Stimulated activated CD4-positive, alpha-beta T cell treated with anti-CD3 and anti-CD28 coated beads, Interleukin-1b, Interleukin-23, amount 100 ng/mL, for 48 hours (primary cell): Measurements from ENCODE around the gene NEURL1.
A peak's percentile ranks its signal among the peaks of the same experiment; 100 is the strongest.
"Not testable (repeated sequence)": the region's sequence is repeated elsewhere in the genome, so short reads cannot be mapped to it uniquely, and the experiment has no call there.

Experiments
- DNase-seq: peaks from one replicate; pipeline ENCODE4 v3.0.0-alpha.2; 2020

NEURL1 gene

GRCh38 chr10:103465411-103466179 lies 27.9 kb upstream of the NEURL1 start:
- no peak for DNase-seq

- no peak for DNase-seq
Observed at GRCh38 chr10:103466734-103467133, 26.8 kb upstream of the NEURL1 start.

- DNase-seq: no peak
Observed at GRCh38 chr10:103467406-103467805, 26.1 kb upstream of the NEURL1 start.

GRCh38 chr10:103469201-103469600 lies 24.3 kb upstream of the NEURL1 start:
- no peak for DNase-seq

DNA sequence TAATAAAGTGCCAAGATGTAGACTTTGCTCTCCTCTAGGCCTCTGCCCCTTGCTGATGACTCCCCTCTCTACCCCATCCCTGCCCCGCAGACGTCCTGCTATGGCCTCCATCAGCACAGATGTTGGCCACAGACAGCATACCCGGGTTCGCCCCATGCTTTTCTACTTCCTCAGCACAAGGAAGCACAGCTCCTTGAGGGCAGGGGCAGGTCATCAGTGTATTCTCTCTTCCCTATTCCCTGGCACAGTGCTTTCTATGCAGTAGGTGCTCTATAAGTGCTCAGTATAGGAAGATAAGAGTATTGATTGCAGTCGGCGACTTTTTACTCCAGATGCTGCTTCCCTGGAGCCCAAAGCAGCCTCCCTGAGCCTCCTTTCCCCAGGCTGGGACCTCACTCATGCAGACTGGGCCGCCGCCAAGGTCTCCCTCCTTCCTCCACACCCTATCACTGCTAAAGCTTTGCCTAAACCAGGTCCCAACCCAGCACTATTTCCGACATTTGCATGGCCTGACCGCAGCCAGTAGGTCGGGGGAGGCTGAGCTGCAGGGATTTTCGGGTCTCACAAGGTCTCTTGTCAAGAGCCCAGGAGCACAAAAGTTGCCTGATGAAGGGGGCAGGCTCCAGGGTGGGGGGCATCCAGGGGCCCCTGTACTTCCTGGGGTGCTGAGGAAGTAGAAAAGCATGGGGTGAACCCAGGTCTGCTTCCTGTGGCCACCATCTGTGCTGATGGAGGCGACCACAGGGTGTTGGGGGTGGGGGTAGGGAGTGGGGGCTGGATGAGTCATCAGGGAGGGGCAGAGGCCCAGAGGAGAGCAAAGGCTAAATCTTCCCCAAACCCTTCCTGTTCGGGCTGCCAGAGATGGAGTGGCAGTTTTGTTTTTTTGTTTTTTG lies 22.5 kb upstream of the NEURL1 start:
- DNase-seq: peak; percentile 55

DNA sequence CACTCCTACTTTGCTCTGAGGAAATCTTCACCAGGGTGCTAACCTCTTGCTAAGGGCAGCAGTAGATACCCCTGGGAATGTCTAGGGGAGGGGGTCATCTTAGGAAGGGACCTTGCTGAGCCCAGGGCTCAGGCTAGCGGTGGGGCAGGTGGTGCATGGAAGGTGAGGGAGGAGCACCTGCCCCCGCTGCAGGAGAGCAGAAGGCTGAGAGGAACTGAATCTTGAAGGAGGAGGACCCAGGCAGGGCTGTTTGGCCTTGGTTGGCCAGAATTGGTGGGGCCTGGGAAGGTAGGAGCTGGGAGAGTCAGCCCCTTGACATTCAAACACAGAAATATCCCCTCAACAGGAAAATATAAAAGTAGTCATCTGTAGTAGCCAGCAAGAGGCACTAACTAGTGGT lies 21.5 kb upstream of the NEURL1 start:
- DNase-seq: no peak

GRCh38 chr10:103473261-103473671 lies 20.2 kb upstream of the NEURL1 start:
- DNase-seq: no peak

DNA sequence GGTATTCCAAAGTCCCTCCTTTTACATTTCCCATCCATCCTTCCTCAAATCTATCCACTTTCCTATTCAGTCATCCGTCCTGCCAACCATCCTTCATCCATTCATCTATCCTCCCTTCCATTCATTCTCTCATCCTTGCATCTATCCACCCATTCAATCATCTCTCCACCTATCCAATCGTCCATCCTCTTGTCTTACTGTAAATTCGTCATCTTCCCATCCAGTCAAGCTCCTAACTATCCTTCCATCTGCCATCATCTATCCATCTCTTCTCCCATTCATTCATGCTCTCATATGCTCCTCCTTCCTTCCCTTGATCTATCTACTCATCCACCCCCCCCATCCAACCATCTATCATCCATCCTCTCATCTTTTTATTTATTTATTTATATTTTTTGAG lies 19.4 kb upstream of the NEURL1 start:
- DNase-seq: no peak

GRCh38 chr10:103475437-103475836 lies 18.1 kb upstream of the NEURL1 start:
- no peak for DNase-seq

- no peak for DNase-seq
Observed at GRCh38 chr10:103476046-103476768, 17.3 kb upstream of the NEURL1 start.

DNA sequence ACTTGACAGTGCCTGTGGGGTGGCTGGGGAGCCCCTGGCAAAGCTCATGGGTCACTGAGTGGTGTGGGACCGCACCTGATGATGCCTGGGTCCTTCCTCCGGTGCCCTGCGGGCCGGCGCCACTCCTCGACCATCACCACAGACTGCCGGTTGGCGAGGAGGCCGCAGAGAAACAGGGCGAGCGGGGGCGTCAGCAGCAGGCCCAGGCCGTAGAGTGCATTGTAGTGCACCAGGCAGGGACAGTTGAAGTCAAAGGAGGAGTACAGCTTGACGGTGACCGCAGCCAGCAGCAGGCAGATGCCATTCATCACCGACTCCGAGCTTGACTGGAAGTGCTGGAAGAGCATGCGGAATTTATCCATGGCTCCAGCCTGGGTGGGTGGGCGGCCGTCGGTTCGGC lies 14.8 kb upstream of the NEURL1 start:
- DNase-seq: no peak

DNA sequence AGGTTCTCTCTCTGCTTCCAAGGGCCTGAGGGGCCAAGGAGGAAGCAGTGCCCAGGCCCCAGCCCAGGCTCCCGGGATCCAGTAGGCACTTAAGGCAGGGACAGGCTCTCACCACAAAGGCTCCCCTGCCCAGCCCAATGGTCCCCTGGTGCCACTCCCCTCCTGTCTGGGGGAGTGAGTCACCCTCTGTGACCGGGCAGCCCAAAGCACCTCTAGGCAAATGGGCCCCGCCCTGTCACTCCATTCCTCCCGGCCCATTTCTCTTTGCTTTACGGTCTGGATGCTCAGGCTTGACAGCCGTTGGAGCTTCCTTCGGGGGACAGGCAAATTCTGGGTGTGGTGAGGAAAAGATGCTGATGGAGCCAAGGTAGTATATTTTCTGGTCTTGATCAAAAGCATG lies 14.4 kb upstream of the NEURL1 start, which contains the start of gene CALHM3:
Gene CALHM3 (minus strand): TSS at position 106 of the 400 bp plus-strand sequence. CDS start 208 bp downstream, outside the sequence.
- no peak for DNase-seq

GRCh38 chr10:103480521-103480920 lies 13.0 kb upstream of the NEURL1 start:
- no peak for DNase-seq

GRCh38 chr10:103481974-103482531 lies 11.5 kb upstream of the NEURL1 start:
- no peak for DNase-seq

DNA sequence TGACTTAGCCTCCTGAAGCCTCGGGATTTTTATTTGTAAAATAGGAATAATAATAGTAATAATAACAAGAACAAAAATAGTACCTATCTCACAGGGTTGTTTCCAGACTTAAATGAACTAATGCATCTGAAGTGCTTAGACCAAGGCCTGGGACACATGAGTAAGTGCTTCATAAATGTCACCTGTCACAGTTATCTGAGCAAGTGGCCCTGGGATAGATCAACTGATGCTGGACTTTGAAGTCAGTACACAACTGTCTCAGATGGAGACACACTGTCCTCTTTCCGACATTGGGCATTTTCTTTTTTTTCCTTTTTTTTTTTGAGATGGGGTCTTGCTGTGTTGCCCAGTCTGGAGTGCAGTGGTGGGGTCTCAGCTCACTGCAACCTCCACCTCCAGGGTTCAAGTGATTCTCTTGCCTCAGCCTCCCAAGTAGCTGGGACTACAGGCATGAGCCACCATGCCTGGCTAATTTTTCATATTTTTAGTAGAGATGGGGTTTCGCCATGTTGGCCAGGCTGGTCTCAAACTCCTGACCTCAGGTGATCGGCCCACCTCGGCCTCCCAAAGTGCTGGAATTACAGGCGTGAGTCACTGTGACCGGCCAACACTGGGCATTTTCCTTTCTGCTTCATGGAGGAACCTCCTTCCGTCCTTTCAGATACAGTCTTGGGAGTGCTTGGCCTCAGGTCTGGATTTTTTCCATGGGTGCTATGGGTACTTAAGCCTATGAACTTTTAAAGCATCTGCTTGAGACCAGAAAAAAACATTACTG lies 6.7 kb upstream of the NEURL1 start:
- not testable (repeated sequence) for DNase-seq

DNA sequence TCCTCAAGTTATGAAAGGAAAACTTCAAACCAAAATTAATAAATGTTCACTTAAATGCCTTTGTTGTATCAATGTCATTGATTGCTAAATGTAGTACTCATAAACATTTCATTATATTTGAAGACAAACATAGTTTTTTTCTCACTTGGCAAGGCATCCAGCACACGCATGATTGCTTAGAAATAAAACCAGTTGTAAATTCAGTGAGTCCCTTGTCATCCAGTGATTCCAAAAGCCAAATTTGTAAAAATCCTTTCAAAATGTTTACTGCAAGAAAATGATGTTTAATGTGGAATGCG lies 6.1 kb upstream of the NEURL1 start:
- DNase-seq: no peak

GRCh38 chr10:103490986-103491314 lies 2.6 kb upstream of the NEURL1 start:
- DNase-seq: no peak

- no peak for DNase-seq
Observed at GRCh38 chr10:103491729-103492364, 1.7 kb upstream of the NEURL1 start.

DNA sequence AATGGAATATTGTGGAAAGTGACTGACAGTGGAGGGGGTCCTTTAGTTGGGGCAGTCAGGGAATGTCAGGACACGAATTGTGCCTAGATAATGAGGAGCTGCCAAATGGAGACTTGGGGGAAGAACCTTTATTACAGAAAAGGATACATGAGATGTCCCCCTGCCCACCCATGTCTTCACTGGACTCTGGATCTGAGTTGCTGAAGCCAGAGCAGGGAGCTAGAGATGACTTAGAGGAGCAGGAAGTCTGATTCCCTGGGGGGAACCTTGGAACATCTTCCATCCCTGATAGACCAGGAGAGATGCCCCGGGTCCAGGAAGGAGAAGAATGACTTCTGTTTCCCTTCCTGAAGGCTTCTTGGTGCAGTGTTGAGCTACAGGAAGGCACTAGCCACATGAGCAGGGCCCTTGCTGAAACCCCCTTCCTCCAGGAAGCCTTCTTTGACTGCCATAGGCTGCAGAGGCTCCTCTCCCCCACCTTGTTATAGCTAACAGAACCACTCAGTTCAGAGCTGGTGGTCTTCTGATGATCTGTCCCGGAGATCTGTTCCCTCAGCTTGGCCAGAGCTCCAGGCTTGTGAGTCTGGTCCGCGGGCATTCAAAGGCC lies 747 bp upstream of the NEURL1 start:
- no peak for DNase-seq

DNA sequence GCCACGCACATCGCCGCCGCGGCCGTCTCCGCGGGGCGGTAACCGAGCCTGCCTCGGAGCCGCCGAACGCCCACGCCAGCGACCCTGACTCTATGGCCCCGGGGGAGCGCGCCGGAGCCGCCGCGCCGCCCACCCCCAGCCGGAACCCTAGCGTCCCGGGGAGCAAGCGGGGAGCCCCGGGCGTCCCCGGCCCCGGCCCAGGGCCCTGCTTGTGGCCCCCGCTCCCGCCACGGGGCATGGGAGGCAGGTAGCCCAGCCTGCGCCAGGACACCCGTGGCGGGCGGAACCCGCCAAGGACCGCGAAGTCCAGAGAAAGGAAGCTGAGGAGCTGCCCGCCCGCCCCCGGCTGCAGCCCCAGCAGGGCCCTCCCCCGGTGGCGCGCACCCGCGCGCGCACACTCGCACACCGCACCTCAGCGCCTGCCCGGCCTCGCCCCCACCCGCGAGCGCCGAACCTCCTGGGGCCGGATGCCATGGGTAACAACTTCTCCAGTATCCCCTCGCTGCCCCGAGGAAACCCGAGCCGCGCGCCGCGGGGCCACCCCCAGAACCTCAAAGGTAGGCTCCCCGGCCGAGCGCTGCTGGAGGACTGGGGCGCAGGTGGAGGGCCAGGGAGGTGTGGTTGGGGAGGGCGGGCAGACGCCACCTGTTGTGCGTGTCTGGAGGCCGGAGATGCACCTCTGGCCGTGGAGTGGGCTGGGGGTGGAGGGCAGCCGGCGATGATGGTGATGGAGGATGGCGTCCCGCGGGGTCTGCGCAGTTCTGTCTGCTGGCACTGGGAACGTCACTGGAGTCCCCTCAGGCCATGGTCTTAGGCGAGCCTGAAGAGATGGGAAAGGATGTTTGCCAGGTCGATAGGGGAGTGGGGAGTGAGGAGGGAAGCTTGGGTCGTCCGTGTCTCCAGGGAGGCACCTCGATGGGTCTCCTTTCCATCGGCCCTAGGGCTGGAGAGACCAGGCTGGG lies 692 bp downstream of the NEURL1 start:
- DNase-seq: peak; percentile 20
